ENCODE measurements around the gene POLG2. TPM values are rescaled to one million over a fixed set of nuclear protein-coding genes. Genes with fewer than 3 reads are reported as not detected.
"Not testable (repeated sequence)": the region's sequence is repeated elsewhere in the genome, so short reads cannot be mapped to it uniquely, and the experiment has no call there.

POLG2 gene
- total and polyA plus RNA-seq, 2 donors (not counting 3 experiments of a cell fraction or from before 2014, with no cell fraction given): 6.5 to 18.6 TPM

DNA sequence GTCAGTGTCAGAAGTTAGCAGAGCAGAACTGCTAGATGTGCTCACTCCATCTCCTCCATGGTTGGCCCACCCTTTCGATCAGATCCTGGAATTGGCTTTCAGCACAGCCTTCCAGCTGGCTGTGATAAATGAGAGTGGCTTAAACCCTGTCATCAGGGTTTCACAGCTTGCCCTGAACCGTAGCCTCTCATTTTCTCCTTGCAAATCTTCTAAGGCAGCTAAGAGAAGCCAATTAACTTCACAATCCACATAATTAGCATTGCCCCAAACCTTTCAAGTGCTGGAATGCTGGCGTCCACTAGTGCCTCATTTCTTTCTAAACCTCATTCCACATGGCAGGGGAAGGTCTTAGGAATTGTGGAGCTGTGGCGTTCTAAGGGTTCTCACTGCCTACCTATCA is 26.2 kb downstream of the POLG2 start:
- Histone ChIP-seq H3K4me3 (replicated peaks in 1 of 3; ENCODE audit: insufficient read depth in 1 of 3, low read depth in 1 of 3, low read length in 3 of 3) (no peak overlapping the region), H3K4me2 (ENCODE audit: insufficient read depth, low read length) (no peak overlapping the region), H3K27ac (ENCODE audit: insufficient read depth, low read depth, low read length) (no peak overlapping the region), H3K27me3 (ENCODE audit: control insufficient read depth in 2 of 2, insufficient read depth in 2 of 2, low read length in 2 of 2) (no peaks in the 10 kb centered on the region), H3K4me1 (ENCODE audit: control insufficient read depth, extremely low read depth, insufficient read depth, low read length) (peaks cover 3% of the 10 kb centered on the region), H3K36me3 (ENCODE audit: control insufficient read depth in 2 of 2, extremely low read depth in 1 of 2, insufficient read depth in 2 of 2, low read length in 2 of 2) (peaks cover 0 to 2% of the 10 kb centered on the region in 2 experiments), H3K9me3 (replicated peaks; ENCODE audit: control insufficient read depth, insufficient read depth, low read length) (no peaks in the 10 kb centered on the region), H3K79me2 (ENCODE audit: control insufficient read depth, insufficient read depth, low read length) (no peaks in the 10 kb centered on the region), H2AFZ (ENCODE audit: low read depth, low read length) (no peak overlapping the region), H3K9ac (replicated peaks; ENCODE audit: extremely low read depth, insufficient read depth, low read length) (no peak overlapping the region), H3K9me1 (replicated peaks; ENCODE audit: control insufficient read depth, extremely low read depth, insufficient read depth, low read length) (no peaks in the 10 kb centered on the region), H4K20me1 (replicated peaks; ENCODE audit: control insufficient read depth, extremely low read depth, insufficient read depth, low read length) (no peaks in the 10 kb centered on the region)
- TF ChIP-seq GATA2 (IDR thresholded peaks at IDR 0.05; ENCODE audit: insufficient read depth, insufficient read length, low read depth, low read length): no peak
- no peak for FAIRE-seq
- no TSS peak for BruUV-seq (replicated peaks)
- ChIA-PET CTCF (interaction anchor here (1.9 kb wide), 1 partner anchor 21 kb away, joined by 5 read pairs; no protein-coding TSS in a partner anchor), POLR2A (no interaction called here)
- intact Hi-C loops (cut with micrococcal nuclease): no loop called here
- DNase-seq (ENCODE audit: low read depth, low spot score): no peak
- dilution Hi-C loops (cut with MboI; ENCODE audit: extremely low pct_ligation_motif_present, low sequenced_read_pairs): no loop called here

DNA sequence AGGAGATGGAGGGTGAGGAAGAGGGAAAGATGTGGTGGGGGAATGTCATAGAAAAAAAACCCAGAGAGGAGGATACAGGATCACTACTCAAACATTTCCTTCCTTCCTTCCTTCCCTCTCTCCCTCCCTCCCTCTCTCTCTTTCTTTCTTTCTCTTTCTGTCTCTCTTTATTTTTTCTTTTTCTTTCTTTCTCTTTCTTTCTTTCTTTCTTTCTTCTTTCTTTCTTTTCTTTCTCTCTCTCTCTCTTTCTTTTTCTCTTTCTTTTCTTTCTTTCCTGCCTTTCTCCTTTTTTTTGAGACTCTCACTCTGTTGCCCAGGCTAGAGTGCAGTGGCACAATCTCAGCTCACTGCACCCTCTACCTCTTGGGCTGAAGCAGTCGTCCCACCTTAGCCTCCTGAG is 30.0 kb downstream of the POLG2 start:
- H3K79me2 ChIP-seq (ENCODE audit: control insufficient read depth, insufficient read depth, low read length); H3K4me2 ChIP-seq (ENCODE audit: insufficient read depth, low read length); H3K4me3 ChIP-seq (replicated peaks in 1 of 3; ENCODE audit: insufficient read depth in 1 of 3, low read depth in 1 of 3, low read length in 3 of 3); intact Hi-C loops (cut with micrococcal nuclease); H3K27ac ChIP-seq (ENCODE audit: insufficient read depth, low read depth, low read length); H3K9ac ChIP-seq (replicated peaks; ENCODE audit: extremely low read depth, insufficient read depth, low read length); H3K36me3 ChIP-seq (ENCODE audit: control insufficient read depth in 2 of 2, extremely low read depth in 1 of 2, insufficient read depth in 2 of 2, low read length in 2 of 2); H3K27me3 ChIP-seq (ENCODE audit: control insufficient read depth in 2 of 2, insufficient read depth in 2 of 2, low read length in 2 of 2); H3K9me3 ChIP-seq (replicated peaks; ENCODE audit: control insufficient read depth, insufficient read depth, low read length); H3K9me1 ChIP-seq (replicated peaks; ENCODE audit: control insufficient read depth, extremely low read depth, insufficient read depth, low read length); BruUV-seq (replicated peaks); DNase-seq (ENCODE audit: low read depth, low spot score); FAIRE-seq; POLR2A ChIA-PET; H3K4me1 ChIP-seq (ENCODE audit: control insufficient read depth, extremely low read depth, insufficient read depth, low read length); H4K20me1 ChIP-seq (replicated peaks; ENCODE audit: control insufficient read depth, extremely low read depth, insufficient read depth, low read length); dilution Hi-C loops (cut with MboI; ENCODE audit: extremely low pct_ligation_motif_present, low sequenced_read_pairs); H2AFZ ChIP-seq (ENCODE audit: low read depth, low read length): not testable (repeated sequence)
- CTCF ChIA-PET: interaction anchor here (2.0 kb wide), 1 partner anchor 24 kb away, joined by 12 read pairs; no protein-coding TSS in a partner anchor

Measured in endothelial cell of umbilical vein (primary cell).